NOMO-1 treated with dmso at 0.1 percent for 144 hours (cell line): Measurements from ENCODE around the gene MSANTD1.
"Not testable (repeated sequence)": the region's sequence is repeated elsewhere in the genome, so short reads cannot be mapped to it uniquely, and the experiment has no call there.

ENCODE experiments used
- DNase-seq: peaks from one replicate; lab custom pipeline; 2025; ENCODE audit not compliant: unreplicated experiment; lab: John Stamatoyannopoulos, UW

MSANTD1 gene

DNA sequence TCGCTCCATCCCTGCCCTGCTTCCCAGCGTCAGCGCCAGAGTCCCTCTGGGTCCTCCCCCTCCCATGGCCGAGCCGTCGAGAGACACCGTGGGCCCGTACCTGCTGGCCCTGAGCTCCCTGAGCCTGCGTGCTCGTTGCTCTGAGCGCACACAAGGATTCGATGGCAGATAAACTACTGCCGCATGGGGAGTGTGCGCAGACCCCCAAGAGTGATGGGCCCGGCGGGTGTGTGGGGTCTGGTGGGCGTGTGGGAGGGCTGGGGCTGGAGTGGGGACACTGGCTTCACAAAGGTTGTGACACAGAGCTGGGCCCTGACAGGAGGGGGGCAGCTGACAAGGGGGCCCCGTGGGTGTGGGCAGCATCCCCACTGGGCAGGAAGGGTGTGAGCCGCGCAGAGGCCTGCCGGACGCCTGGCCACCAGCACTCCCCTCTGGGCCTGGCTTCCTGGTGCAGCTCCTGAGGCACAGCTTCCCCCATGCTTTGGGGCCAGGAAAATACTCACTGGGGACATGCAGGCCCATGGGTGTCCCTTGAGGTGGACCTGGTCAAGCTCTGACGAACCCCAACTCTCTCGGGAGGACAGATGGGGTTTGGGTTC is 39.1 kb downstream of the MSANTD1 start:
- DNase-seq: no peak

DNA sequence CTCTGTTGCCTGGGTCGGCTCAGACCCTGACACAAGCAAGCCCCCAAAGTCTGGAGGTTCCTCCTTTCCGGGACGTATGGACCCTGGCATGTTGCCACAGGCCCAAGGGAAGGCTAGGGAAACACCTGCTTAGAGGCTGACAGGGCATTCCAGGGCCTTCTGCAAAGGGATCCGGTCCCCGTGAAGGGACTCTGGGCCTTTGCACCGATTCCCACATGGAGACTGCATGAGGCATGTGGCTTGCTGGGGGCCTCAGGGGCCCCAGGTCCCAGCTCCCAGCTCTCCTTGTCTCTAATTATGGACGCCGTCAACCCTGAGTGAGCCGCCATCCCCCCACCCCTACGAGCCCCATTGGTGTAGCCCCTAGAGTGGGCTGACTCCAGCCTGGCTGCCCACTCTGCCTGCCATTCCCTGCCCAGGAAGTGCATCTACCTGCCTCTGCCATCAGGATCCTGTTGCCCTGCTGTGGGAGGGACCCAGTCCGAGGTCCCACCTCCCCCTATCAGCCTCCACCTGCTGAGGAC is 39.7 kb downstream of the MSANTD1 start:
- no peak for DNase-seq

DNA sequence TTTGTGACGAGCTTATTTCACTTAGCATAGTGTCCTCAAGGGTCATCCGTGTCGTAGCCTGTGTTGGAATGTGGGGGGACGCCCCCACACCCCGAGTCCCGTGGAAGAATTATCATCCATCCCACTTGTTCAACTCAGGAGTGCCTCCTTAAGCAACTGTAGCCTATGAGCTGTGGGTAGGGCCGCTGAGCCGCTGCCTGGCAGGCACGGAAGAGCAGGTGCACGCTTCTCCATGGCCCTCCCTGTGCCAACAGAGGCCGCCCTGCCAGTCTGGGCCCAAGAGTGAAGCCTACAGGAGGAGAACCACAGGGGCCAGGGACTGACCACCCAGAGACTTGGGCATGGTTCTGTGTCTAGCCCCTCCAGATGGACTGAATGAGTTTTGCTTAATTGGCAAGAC is 41.5 kb downstream of the MSANTD1 start:
- no peak for DNase-seq

DNA sequence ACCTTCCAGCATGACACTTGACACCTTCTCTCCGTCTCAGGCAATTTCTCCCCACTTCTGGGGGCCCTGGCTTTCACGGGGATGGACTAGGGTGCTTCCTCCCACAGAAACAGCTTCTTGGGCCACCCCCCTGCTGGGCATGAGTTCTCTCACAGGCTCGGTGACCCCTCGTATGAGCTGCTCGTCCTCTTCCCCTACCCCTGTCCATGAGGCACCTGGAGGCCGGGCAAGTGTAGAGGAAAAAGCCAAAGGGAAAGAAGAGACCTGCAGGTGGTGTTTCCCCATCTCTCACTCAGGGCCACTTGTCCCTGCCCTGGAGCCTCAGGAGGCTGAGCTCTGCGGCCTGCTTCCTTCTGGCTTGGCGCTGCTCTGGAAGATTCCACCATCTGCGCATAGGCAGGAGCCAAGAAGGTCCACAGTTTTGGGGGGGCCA is 41.9 kb downstream of the MSANTD1 start:
- DNase-seq: no peak

DNA sequence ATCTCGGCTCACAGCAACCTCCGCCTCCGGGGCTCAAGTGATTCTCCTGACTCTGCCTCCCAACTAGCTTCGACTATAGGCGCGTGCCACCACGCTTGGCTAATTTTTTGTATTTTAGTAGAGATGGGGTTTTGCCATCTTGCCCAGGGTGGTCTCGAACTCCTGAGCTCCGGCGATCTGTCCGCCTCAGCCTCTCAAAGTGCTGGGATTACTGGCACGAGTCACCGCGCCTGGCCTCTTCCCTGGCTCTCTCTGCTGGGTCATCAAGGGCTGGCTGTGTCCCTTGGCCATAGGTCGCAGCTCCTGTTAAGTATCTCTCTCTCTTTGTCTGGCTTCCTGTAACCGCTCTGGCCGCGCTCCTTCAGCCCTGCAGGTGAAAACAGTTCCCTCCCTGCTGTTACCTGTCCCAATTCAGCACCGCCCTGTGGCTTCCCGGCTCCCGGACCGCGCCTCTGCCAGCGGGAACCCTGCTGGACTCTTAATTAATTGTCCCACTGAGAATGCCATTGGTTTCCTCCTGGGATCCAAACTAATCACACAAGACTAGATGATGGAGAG is 42.5 kb downstream of the MSANTD1 start:
- no peak for DNase-seq

DNA sequence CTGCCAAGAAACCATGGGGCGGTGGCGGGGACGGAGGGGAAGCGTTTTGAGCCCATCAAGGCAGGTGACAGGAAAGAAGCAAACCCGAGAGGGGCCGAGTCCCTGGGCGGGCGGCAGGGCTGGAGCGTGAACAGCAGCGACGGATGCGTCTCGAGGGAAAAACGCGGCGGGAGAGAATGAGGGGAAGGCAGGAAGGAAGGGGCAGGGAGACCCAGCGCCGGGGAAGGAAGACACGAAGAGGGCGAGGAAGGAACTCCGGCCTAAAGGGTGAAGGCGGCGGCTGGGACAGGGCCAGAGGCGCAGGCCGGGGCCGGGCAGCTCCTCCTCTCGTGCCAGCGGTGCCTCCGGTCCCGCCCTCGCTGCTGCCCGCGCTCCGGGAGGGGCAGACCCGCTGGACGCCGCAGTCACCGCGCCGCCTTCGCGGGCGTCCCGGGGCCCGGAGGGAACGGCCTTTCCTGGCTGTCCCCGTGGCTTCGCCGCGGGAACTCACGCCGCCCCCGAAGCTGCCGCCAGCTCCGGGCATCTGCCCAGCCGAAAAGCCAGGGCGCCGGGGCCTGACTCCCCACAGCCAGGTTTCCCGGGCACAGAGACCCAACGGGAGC is 43.1 kb downstream of the MSANTD1 start:
- DNase-seq: no peak

DNA sequence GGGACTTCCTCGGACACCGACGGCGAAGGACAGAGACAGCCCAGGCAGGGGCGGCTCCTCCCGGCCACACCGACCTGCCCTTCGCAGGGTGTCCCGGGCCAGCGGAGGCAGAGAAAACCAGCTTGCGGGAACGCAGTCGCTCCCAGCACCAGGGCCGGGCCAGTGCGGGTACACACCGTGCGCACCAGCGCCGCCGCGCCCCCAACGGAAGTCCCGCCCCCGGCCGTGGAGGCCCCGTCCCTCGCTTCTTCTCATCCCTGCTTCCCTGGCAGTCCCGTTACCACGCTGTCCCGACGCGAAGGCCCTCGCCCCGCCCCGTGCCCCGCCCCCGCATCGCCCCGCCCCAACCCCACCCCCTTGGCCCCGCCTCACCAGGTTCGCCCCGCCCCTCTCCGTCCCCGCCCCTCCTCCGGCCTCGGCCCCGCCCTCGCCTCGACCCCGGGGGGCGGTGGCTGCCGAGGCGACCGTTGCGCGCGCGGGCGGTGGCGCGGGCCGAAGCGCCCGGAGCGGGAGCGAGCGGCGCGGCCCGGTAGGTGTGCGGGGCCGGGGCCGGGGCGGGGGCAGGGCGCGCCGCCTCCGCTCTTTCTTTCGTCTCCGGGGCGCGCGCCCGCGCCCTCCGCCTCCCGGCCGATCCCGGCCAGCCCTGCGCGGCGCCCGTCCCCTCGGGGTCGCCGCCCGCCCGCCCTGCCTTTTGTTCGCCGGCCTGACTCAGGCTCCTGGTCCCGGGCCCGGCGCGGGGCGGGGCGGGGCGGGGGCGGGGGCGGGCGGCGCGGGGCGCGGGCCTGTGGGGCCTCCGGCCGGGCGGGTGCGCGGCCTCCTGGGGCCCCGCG is 43.8 kb downstream of the MSANTD1 start, which contains the start of gene RGS12:
Gene RGS12, plus strand, starts transcription at position 451 of the 830 bp plus-strand sequence. CDS start 23,150 bp downstream, outside the sequence.
- DNase-seq: peak; percentile 63

DNA sequence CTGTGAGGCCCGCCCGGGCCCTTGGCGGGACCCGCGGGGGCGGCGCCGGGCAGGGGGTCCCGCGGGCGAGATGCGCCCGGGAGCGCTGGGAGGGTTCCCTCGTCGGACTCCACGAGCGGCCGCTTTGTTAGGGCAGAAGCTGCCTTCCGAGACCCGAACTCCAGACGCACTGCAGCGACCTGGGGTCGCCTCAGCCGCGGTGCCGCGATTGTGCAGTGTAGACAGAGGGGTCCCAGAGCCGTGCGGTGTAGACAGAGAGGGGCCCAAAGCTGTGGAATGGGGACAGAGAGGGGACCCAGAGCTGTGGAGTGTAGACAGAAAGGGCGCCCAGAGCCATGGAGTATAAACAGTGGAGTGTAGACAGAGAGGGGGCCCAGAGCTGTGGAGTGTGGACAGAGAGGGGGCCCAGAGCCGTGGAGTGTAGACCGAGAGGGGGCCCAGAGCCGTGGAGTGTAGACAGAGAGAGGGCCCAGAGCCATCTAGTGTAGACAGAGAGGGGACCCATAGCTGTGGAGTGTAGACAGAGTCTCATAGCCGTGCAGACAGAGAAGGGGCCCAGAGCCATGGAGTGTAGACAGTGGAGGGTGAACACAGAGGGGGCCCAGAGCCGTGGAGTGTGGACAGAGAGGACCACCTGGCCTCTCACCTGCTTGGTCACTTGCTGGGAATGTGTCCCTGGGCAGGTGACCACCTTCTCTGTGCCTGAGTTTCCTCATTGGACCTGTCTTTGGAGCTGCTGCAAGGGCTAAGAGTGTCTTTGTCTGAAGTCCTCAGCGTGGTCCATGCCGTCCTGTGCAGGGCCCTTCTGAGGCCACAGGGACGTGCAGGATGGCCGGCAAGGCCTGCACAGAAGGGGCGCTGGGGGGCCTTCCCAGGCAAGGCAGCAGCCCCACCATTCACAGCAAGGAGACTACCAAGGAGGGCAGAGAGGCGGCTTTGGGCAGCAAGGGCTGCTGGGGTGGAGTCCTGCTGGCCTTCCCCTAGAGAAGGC is 44.7 kb downstream of the MSANTD1 start:
- no peak for DNase-seq

DNA sequence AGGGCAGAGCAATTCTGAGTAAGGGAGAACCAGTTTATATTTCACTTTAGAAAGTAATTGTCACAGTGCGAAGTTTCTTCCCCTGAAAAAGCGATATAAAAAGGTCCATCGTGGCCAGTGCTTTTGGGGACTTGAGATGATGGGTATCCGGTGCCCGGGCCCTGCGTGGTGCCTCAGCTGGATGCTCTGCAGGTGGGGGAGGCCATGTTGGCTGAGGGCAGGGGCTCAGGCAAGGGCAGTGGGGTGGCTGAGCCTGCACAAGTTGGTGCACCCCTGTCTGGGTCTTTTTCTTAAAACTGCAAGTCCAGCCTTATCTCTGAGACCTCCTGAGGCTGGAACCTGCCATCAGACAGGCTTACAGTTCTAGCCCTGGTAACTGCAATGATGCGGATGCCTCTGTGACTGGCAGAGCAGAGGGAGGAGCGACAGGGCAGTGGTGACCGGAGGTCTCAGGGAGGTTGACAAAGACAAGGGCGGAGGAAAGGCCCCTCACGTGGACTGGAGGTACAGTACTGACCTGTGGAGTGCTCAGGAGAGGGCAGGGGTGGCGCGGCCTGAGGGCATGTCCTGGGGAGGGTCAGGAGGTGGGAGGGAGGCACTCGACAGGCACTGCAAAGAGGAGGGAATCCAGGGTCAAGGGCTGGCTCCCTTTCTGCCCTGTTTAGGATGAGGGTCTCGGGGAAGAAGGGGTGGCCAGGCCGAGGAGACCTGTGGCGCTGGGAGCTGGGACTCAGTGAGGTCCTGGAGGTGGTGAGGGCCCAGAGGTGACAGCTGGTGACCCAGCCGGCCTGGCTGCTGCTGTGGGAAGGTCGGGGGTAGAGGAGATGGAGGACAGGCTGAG is 45.7 kb downstream of the MSANTD1 start:
- DNase-seq: no peak

DNA sequence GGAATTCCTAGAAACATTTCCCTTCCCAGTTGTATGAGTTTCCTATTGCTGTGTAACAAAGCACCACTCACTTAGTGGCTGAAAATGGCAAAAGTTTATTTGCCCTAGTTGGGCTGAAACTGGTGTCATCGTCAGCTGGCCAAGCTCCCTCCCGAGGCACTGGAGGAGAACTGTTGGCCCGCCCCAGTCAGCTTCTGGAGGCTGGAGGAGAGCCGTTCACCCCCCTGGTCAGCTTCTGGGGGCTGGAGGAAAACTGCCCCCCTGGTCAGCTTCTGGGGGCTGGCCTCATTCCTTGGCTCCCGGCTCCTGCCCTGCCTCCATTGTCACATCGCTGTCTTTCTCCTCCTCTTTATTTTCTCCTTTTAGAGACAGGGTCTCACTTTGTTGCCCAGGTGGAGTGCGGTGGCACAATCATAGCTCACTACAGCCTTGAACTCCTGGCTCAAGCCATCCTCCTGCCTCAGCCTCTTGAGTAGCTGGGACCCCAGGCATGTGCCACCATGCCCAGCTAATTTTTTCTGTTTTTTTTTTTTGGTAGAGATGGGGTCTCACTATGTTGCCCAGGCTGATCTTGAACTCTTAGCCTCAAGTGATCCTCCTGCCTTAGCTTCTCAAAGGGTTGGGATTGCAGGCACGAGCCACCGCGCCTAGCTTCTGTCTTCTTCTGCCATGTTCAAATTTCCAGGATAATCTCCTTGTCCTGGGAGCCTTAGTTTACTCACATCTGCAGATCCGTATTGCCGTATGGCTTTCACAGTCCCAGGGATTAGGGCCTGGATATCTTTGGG is 47.1 kb downstream of the MSANTD1 start:
- no peak for DNase-seq

DNA sequence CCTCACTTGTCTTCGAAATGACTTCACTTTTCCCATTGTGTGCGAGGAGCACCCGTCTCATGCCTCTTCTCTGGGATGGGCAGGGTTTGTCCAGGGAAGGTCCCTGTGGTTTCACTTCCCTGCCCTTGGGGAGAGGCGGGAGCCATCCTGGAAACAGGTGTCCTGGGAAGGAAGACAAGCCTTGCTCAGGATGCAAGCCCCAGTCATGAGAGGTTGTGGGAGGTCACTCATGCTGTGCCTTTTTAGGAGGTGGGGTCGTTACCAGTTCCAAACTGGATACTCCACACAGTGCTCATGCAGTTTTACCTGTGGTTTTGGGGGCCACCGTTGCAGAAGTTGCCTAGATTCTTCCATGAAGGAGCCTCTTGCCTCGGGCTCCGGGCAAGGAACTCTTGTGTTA is 47.7 kb downstream of the MSANTD1 start:
- DNase-seq: no peak

DNA sequence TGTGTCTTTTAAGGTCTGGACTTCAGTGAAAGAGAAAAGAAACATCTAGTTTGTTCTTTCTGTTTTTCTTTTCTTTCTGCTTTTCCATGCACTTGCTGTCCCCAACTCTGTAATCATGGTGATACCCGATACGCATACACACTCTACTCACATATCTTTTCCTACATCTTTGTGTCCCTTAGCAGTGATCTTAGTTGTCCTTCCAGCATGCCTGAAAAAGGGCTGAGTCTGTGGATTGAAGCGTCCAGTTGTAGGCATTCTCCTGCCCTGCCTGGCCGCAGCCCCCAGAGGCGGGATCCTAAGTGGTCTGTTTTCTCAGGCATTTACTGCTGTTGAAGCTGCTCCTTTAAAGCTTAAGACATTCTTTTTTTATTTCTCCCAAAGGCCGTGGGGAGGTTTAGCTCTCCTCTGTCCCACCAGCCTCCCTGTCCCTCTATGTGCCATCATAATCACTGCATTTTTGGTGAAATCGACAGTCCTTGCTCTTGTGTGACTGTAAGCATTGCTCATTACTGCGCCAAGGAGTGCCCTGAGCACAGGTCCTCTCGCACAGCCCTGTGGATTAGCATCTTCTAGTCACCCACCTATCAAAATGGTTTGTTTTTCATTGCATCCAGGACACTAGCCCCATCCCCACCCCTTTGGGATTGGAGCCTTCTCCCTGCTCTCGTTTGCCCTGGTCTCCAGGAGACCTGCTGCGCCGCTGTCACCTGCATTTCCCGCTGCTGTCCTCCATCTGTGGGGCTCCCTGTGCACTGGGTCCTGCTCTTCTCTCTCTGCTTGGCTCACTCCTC is 48.3 kb downstream of the MSANTD1 start:
- no peak for DNase-seq

DNA sequence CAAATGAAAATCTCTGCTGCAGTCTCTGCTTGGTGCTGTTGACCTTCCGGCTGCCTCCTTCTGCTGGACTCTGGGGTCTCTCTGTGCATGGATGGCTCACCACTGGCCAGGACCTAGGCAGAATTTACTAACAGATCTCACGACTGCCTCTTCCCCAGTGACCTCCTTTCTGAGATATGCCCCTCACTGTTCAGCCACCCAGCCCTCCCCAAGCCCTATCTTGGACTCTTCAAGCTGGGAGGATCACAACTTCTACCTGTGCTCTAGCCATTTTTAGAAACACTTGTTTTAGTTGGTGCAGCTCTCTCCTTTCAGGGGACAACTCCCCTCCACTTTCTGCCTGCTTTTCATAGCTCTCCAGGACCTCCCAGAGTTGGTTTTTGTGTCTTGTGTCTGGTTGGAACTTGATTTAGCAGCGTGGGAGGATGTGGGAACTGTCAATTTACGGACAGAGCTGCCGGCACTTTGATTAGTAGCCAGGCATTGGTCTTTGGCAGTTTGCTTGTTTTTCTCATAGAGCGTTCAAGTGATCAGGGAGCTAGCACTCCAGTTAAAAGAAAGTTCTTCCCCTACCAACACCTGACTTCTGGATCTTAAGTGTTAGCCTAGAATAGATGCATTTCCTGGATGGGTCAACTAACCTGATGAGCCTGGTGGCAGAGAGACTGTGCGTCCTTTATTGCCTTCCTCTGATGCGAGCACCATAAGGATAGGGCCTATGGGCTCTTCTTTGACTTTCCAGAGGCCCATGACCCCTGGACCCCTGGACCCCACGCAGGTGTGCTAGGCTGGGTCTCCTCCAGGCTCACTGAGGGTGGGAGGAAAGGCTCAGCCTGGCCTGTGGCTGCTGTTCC is 50.4 kb downstream of the MSANTD1 start:
- DNase-seq: no peak

DNA sequence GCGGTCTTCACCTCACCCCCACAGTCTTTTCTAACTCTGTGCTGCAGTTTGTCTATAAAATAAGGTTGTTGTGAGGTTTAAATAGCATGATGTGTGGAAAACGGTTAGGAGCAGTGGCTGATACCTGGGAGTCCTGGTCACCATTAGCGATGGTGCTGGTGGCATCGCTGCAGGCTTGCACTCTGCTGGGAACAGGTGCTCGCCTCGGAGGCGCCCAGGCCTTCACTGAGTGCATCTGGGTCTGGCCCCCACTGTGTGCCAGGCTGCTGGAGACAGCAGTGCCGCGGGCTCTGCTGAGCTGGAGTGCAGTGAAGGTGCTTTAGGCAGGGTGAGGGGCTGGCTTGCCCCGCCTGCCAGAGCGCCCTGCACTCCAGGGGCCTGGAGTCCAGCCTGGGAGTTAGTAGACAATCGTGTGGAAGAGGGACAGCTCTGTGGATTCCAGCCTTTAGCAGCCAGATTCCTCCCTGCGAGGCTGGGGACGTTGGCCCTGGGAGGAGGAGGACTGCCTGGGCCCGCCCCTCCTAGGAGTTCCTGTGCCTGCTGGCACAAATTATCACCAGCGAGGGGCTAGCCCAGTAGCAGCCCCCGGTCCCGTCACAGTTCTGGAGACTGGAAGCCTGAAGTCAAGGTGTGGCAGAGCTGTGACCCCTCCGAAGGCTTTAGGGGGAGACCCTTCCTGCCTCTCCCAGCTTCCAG is 51.2 kb downstream of the MSANTD1 start:
- no peak for DNase-seq

DNA sequence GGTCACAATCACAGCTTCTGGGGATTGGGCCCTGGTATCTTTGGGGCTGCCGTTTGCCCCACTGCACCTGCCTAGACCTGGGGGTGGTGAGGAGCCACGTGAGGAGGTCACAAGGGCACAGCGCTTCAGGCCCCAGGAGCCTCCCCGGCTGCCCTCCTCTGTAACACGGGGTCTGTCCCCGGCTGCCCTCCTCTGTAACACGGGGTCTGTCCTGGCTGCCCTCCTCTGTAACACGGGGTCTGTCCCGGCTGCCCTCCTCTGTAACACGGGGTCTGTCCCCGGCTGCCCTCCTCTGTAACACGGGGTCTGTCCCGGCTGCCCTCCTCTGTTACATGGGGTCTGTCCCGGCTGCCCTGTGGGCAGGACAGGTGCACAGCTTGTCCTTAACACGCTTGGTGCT is 51.9 kb downstream of the MSANTD1 start:
- DNase-seq: not testable (repeated sequence)

DNA sequence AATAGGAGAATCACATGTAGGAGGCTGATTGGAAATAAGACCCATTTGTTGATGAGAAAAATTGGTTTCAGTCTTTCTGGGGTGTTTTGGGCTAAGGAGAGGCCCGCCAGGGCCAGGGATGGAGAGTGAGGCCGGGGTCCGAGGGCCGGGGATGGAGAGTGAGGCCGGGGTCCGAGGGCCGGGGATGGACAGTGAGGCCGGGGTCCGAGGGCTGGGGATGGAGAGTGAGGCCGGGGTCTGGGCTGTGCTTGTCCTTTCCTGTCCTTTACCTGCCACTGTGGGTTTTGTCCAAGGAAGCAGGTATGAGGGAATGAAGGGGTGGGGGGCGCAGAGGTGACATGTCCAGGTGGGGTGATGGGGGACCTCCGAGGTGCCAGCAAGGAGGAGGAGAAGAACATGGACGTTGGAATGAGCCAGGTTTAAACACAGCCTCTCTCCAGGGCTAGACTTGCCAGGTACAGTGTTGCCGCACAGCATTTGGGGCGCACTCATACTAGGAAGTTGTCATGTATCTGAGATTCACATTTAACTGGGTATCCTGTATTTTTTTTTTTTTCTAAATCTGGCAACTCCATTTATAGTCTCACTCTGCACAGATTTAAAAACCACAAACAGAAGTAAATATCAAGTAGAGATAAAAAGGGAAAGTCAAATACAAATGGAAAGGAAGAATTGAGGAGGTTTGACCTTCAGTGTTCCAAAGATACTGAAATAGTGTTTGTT is 52.7 kb downstream of the MSANTD1 start:
- DNase-seq: no peak
